Pancreas (tissue), 10 donors: ENCODE data around the gene FGF11. TPM values are rescaled to one million over a fixed set of nuclear protein-coding genes. Genes with fewer than 3 reads are reported as not detected.
"Not testable (repeated sequence)": the region's sequence is repeated elsewhere in the genome, so short reads cannot be mapped to it uniquely, and the experiment has no call there.

Source experiments
- ATAC-seq, 4 donors: fragments of 200-7000 bp; cut with Tn5 transposase; one replicate each; pipeline versions ENCODE4 v1.8.0 to v1.9.1; 2020; ENCODE audit warnings: mild to moderate bottlenecking in 4 of 4, moderate library complexity in 4 of 4
- DNase-seq, 6 donors: peaks; one replicate each; pipeline ENCODE4 v3.0.0-alpha.2; 2020
- FAIRE-seq: peaks from 2 replicates; lab custom pipeline; 2012; peaks lifted over from hg19 to GRCh38; lab: Jason Lieb, UNC
- H3K27ac ChIP-seq, 4 donors: fragments of 200-600 bp; sonication (generic); 1 replicate in 3 of 4; 2 replicates in 1 of 4; pipeline versions ENCODE4 v1.5.0 to v1.8.0; 2020
- H3K27me3 ChIP-seq, 4 donors: fragments of 200-600 bp; one replicate each; pipeline ENCODE4 v1.8.0; 2021
- H3K36me3 ChIP-seq, 3 donors: fragments of 200-600 bp; sonication (generic) in 1 of 3; one replicate each; pipeline versions ENCODE4 v1.5.0 to v1.8.0; 2020 to 2021
- H3K4me1 ChIP-seq, 3 donors: fragments of 200-600 bp; one replicate each; pipeline ENCODE4 v1.8.0; 2021
- H3K4me3 ChIP-seq, 4 donors: fragments of 200-600 bp; sonication (generic) in 2 of 4; one replicate each; pipeline versions ENCODE4 v1.5.0 to v1.8.0; 2020 to 2021
- H3K9me3 ChIP-seq, 4 donors: fragments of 200-600 bp; one replicate each; pipeline ENCODE4 v1.8.0; 2021
- CTCF ChIP-seq, 4 donors: fragments of 200-600 bp; sonication (generic) in 3 of 4; IDR thresholded peaks; one replicate each; pipeline versions ENCODE4 v1.5.0 to v1.8.0; 2021; ENCODE audit warnings: antibody characterized with exemption in 4 of 4
- WGBS, 2 donors: extraction: QIAGEN DNeasy Blood & Tissue Kit; methylation state at CpG; one replicate each; pipeline ENCODE4 v1.1.7; 2013; 5-methylcytosine and 5-hydroxymethylcytosine counted together
- intact Hi-C, 3 donors: fragments of 100-400 bp; cut with DNase I; formaldehyde crosslinking; loops; one replicate each; pipeline versions ENCODE4 v1.11.1 to v1.14.2; 2022
- polyA plus RNA-seq, 2 donors: library from polyadenylated mRNA; stranded (reverse); fragments of 200-250 nt; gene quantifications; one replicate each; pipeline ENCODE4 v1.2.3, GENCODE V29; 2013
- total RNA-seq, 6 donors: library from RNA; stranded (reverse); fragmentation: NEBNext Ultra II Directional in 4 of 6; extraction: Animal tissue kit (Norgen Biotek cat#: 25700) in 4 of 6; gene quantifications; one replicate each; pipeline versions ENCODE4 v1.2.1 to v1.2.4, GENCODE V29; 2021 to 2023
- donor health status: healthy with polysubstance abuse.
- donor health status: DM: no; HTN: no; CAD: no; lungs with moderate emphysema.
- donor health status: DM: no; HTN: no; CAD: no.
- donor health status: control.
- donor health status: control.
- donor health status: Bipolar disorder and iron deficiency.
- donor health status: DM: yes; HTN: yes; CAD: no.
- donor health status: DM: no; HTN: no; CAD: no.
- donor health status: DM: no; HTN: no; CAD: no.
- donor health status: DM: yes; HTN: yes; CAD: no.

The FGF11 gene
- total and polyA plus RNA-seq, 8 donors = 0.09 to 1.1 (median 0.43) TPM

- peaks cover 19 to 40% (median 26%) of the 10 kb centered on the region in 3 donors for H3K4me1 ChIP-seq
- ATAC-seq (no peak), DNase-seq (no peak), FAIRE-seq (no peak)
- intact Hi-C loops = no loop called here
- WGBS, 2 donors = 85 to 94% methylated on average over 2 of the region's 2 CpGs
- peak overlapping the region; percentile 67 to 85 (median 76) for H3K27ac ChIP-seq
- TF ChIP-seq CTCF (IDR thresholded peaks at IDR 0.05) = no peak
- H3K36me3 ChIP-seq = no peaks in the 10 kb centered on the region
- H3K9me3 ChIP-seq = no peaks in the 10 kb centered on the region
- no peaks in the 10 kb centered on the region for H3K27me3 ChIP-seq
- no peak overlapping the region for H3K4me3 ChIP-seq
These were observed 32.4 kb downstream of the FGF11 start for GRCh38 chr17:7471729-7472128.

GRCh38 chr17:7474767-7475166, 35.5 kb downstream of the FGF11 start:
- not testable (repeated sequence) for ATAC-seq, H3K27me3 ChIP-seq

GRCh38 chr17:7475764-7476422, 36.6 kb downstream of the FGF11 start:
- H3K4me3 ChIP-seq = no peak overlapping the region
- peak overlapping the region in 2 of 4 donors; percentile 47 to 99 for H3K27ac ChIP-seq
- peaks cover 7 to 28% (median 24%) of the 10 kb centered on the region in 3 donors for H3K4me1 ChIP-seq
- peak in 1 of 4 donors; percentile 7 for ATAC-seq
- no peaks in the 10 kb centered on the region for H3K27me3 ChIP-seq
- DNase-seq = peak in 1 of 6 donors; percentile 50
- TF ChIP-seq CTCF (IDR thresholded peaks at IDR 0.05) = no peak
- no peaks in the 10 kb centered on the region for H3K36me3 ChIP-seq
- WGBS, 2 donors = 60% methylated on average over 15 of the region's 15 CpGs
- H3K9me3 ChIP-seq = no peaks in the 10 kb centered on the region
- FAIRE-seq = no peak
- intact Hi-C loops = loop anchor here in 2 of 3 donors (5.0 kb wide), 1 partner anchor 34 kb away; no protein-coding TSS in a partner anchor

More at GRCh38 chr17:7474767-7475166, 35.5 kb downstream of the FGF11 start:
- H3K36me3 ChIP-seq, H3K27ac ChIP-seq, H3K4me3 ChIP-seq, FAIRE-seq, DNase-seq, H3K9me3 ChIP-seq: not testable (repeated sequence)
- intact Hi-C loops = loop anchor here in 2 of 3 donors (5.0 kb wide), 1 partner anchor 32 kb away; no protein-coding TSS in a partner anchor
- WGBS, 2 donors = 72 to 87% methylated on average over 8 of the region's 8 CpGs
- H3K4me1 ChIP-seq = peaks cover 18 to 39% (median 29%) of the 10 kb centered on the region in 3 donors

- H3K9me3 ChIP-seq = no peaks in the 10 kb centered on the region
- H3K36me3 ChIP-seq = no peaks in the 10 kb centered on the region
- DNase-seq (no peak), ATAC-seq (no peak), FAIRE-seq (no peak)
- no peak for TF ChIP-seq CTCF (IDR thresholded peaks at IDR 0.05)
- 29 to 35% methylated on average over 3 of the region's 3 CpGs for WGBS, 2 donors
- peaks cover under 1 to 22% (median 20%) of the 10 kb centered on the region in 3 donors for H3K4me1 ChIP-seq
- intact Hi-C loops = loop anchor here in 2 of 3 donors (5.0 kb wide), 1 partner anchor 34 kb away; no protein-coding TSS in a partner anchor
- H3K27ac ChIP-seq = peak overlapping the region in 2 of 4 donors; percentile 47 to 99
- H3K4me3 ChIP-seq = no peak overlapping the region
- no peaks in the 10 kb centered on the region for H3K27me3 ChIP-seq
These were observed 37.2 kb downstream of the FGF11 start for GRCh38 chr17:7476494-7476893.

GRCh38 chr17:7476951-7477350, 37.6 kb downstream of the FGF11 start:
- ATAC-seq (no peak), FAIRE-seq (no peak), DNase-seq (no peak)
- Histone ChIP-seq H3K4me1 (peaks cover 0 to 17% (median 16%) of the 10 kb centered on the region in 3 donors), H3K27ac (peak overlapping the region in 2 of 4 donors; percentile 14 to 99), H3K36me3 (no peaks in the 10 kb centered on the region), H3K9me3 (no peaks in the 10 kb centered on the region), H3K4me3 (peak overlapping the region in 1 of 4 donors; percentile 97), H3K27me3 (no peaks in the 10 kb centered on the region)
- intact Hi-C loops = loop anchor here in 2 of 3 donors (5.0 kb wide), 1 partner anchor 35 kb away; no protein-coding TSS in a partner anchor
- no peak for TF ChIP-seq CTCF (IDR thresholded peaks at IDR 0.05)
- 83 to 91% methylated on average over 5 of the region's 5 CpGs for WGBS, 2 donors
